ENCODE data around the gene HERC4. TPM values are rescaled to one million over a fixed set of nuclear protein-coding genes. Genes with fewer than 3 reads are reported as not detected.
"Not testable (repeated sequence)": the region's sequence is repeated elsewhere in the genome, so short reads cannot be mapped to it uniquely, and the experiment has no call there.

Gene HERC4
- total and polyA plus RNA-seq, 10 donors = 18.2 to 124 (median 89.0) TPM

DNA sequence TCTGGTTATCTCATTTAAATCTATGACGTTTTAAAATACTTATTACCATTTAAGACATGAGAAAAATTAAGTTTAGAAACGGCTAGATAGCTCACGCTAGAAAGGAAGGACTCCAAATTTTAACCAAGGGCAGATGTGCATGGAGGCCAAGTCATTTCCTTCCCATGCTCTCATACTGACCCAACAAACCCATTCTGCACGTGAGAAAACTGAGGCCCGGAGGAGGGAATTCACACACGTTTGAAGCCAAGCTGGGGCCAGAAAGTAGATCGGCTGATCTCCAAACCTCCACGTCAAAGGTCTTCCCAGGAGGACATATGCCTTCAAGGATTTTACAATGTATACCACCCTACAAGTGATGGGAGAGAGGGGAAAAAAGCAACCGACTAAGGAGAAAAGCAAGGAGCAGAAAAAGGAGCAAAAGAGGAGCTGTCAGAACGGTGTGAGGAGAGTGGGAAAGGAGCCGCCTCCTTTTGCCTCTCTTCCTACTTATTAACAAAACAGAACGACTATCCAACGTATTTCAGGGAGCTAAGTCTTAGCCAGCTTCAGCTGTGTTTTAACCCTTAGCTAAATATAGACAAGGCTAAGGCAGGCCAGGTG is 191.3 kb downstream of the HERC4 start:
- TF ChIP-seq POLR2A (IDR thresholded peaks at IDR 0.05) = no peak
- TF ChIP-seq POLR2AphosphoS5 (IDR thresholded peaks at IDR 0.05) = no peak
- no peak for TF ChIP-seq CTCF (IDR thresholded peaks at IDR 0.05 in 8 of 11, conservative IDR thresholded peaks at IDR 0.05 in 3 of 11)
- DNase-seq = no peak
- WGBS, 5 donors = 19 to 31% (median 29%) methylated on average over 13 of the region's 13 CpGs

GRCh38 chr10:67878133-67878532 is 196.9 kb downstream of the HERC4 start:
- TF ChIP-seq CTCF (IDR thresholded peaks at IDR 0.05 in 8 of 11, conservative IDR thresholded peaks at IDR 0.05 in 3 of 11) = no peak
- TF ChIP-seq POLR2AphosphoS5 (IDR thresholded peaks at IDR 0.05) = no peak
- no peak for TF ChIP-seq POLR2A (IDR thresholded peaks at IDR 0.05)
- intact Hi-C loops (cut with DNase I; ENCODE audit: low total_unique reads) = no loop called here
- Histone ChIP-seq H3K27ac (no peak overlapping the region), H3K9me3 (no peaks in the 10 kb centered on the region), H3K36me3 (no peaks in the 10 kb centered on the region), H3K4me1 (no peaks in the 10 kb centered on the region), H3K4me3 (no peak overlapping the region), H3K27me3 (replicated peaks in 1 of 7) (no peaks in the 10 kb centered on the region)
- no peak for DNase-seq
- WGBS, 5 donors = 87 to 98% (median 89%) methylated on average over 4 to 7 of the region's 7 CpGs

More for the DNA sequence above, 191.3 kb downstream of the HERC4 start:
- Histone ChIP-seq H3K27ac (peak overlapping the region; percentile 90 to 98 (median 96)), H3K27me3 (replicated peaks in 1 of 7) (no peaks in the 10 kb centered on the region), H3K4me1 (peaks cover 7 to 45% (median 29%) of the 10 kb centered on the region in 6 donors), H3K4me3 (peak overlapping the region; percentile 47 to 86 (median 78)), H3K36me3 (peaks cover 0 to 22% (median 20%) of the 10 kb centered on the region in 6 donors), H3K9me3 (no peaks in the 10 kb centered on the region)
- intact Hi-C loops (cut with DNase I; ENCODE audit: low total_unique reads) = no loop called here

GRCh38 chr10:67877421-67877820 is 197.7 kb downstream of the HERC4 start:
- H3K9me3 ChIP-seq; H3K36me3 ChIP-seq; H3K27ac ChIP-seq; H3K4me3 ChIP-seq; H3K27me3 ChIP-seq (replicated peaks in 1 of 7); intact Hi-C loops (cut with DNase I; ENCODE audit: low total_unique reads); H3K4me1 ChIP-seq; DNase-seq: not testable (repeated sequence)
- 94 to 96% (median 95%) methylated on average over 11 of the region's 11 CpGs for WGBS, 5 donors

DNA sequence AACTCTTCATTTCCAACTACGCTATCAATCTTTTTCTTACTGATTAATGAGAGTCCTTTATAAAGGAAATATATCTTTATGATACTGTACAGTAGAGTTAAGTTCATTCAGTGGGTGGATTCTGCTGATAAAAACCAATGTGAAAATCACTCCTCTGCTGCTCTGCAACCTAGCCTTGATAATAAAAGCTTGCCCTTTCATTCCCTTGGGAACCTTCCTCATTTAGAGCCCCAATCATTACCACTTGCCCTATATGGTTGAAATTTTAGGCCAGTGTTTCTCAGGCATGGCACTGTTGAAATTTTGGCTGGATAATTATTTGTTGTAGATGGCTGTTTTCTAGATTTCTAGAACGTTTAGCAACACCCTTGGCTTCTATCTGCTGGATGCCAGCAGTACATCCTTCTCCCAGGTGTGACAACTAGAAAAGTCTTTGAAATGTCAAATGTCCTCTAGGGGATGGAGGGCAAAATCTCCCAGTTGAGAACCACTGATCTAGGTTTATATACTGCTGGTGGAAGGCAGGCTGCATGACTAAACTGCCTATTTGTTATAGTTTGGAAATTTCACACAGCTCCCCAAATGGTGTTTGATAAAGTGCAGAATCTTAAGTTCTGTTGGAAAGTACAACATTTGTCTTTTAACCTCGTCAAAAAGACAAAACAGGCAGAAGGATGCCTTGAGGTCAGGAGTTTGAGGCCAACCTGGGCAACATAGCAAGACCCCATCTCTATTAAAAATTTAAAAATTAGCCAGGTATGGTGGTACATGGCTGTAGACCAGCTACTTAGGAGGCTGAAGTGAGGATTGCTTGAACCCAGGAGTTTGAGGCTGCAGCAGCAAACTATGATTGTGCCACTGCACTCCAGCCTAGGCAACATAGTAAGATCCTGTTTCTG is 199.5 kb downstream of the HERC4 start:
- WGBS, 5 donors = 68 to 81% (median 80%) methylated on average over 3 of the region's 3 CpGs
- H3K27ac ChIP-seq = no peak overlapping the region
- H3K36me3 ChIP-seq = no peaks in the 10 kb centered on the region
- TF ChIP-seq CTCF (IDR thresholded peaks at IDR 0.05 in 8 of 11, conservative IDR thresholded peaks at IDR 0.05 in 3 of 11) = no peak
- no peak for TF ChIP-seq POLR2A (IDR thresholded peaks at IDR 0.05)
- TF ChIP-seq POLR2AphosphoS5 (IDR thresholded peaks at IDR 0.05) = no peak
- no peaks in the 10 kb centered on the region for H3K27me3 ChIP-seq (replicated peaks in 1 of 7)
- H3K4me3 ChIP-seq = no peak overlapping the region
- no peak for DNase-seq
- no peaks in the 10 kb centered on the region for H3K9me3 ChIP-seq
- intact Hi-C loops (cut with DNase I; ENCODE audit: low total_unique reads) = no loop called here
- H3K4me1 ChIP-seq = no peaks in the 10 kb centered on the region

Small RNAs within 50 kb of the gene (small RNA-seq; reads per million reads assigned to genes)
- gene RN7SL220P = 0 reads per million in 4 donors

Other genes starting within 250 kb of the HERC4 start
- 1 to 10 TPM in 3 of 7 donors, under 1 TPM in 3, not detected in 1; 0.43 to 2.0 (median 0.99) TPM for gene DNAJC12, start 237.1 kb downstream of the HERC4 start, total RNA-seq
- gene DNAJC12, start 237.1 kb downstream of the HERC4 start, polyA plus RNA-seq = under 1 TPM; 0.62 to 0.70 (median 0.64) TPM
- 10 to 100 TPM; 24.1 to 33.6 (median 27.4) TPM for gene SIRT1, start 190.6 kb downstream of the HERC4 start, total RNA-seq
- 10 to 100 TPM; 10.3 to 13.2 (median 10.3) TPM for gene SIRT1, start 190.6 kb downstream of the HERC4 start, polyA plus RNA-seq
- under 1 TPM in 3 of 7 donors, not detected in 4; 0.06 to 0.94 (median 0.10) TPM for gene MYPN, start 34.2 kb upstream of the HERC4 start, total RNA-seq
- under 1 TPM in 2 of 3 donors, not detected in 1; 0.03 to 0.04 TPM for gene MYPN, start 34.2 kb upstream of the HERC4 start, polyA plus RNA-seq
- not detected for gene ATOH7, start 156.8 kb upstream of the HERC4 start, total RNA-seq
- under 1 TPM; 0.04 to 0.10 (median 0.08) TPM for gene ATOH7, start 156.8 kb upstream of the HERC4 start, polyA plus RNA-seq

All from spleen (tissue), 11 donors.